HG02943 (cell line): ENCODE data around the gene SLC39A12.

ENCODE experiments used
- ATAC-seq: cut with Tn5 transposase; IDR thresholded peaks from one replicate; pipeline ENCODE4 v1.9.1; 2021; ENCODE audit warnings: mild to moderate bottlenecking, low read depth, moderate library complexity; ENCODE audit not compliant: unreplicated experiment

Gene SLC39A12

GRCh38 chr10:18043148-18044006, 91.7 kb downstream of the SLC39A12 start:
- ATAC-seq = no peak

GRCh38 chr10:18044976-18045720, 93.4 kb downstream of the SLC39A12 start:
- no peak for ATAC-seq

- ATAC-seq = no peak
Observed at GRCh38 chr10:18056583-18056982, 104.9 kb downstream of the SLC39A12 start.

GRCh38 chr10:18059826-18060559, 108.3 kb downstream of the SLC39A12 start:
- no peak for ATAC-seq

GRCh38 chr10:18066947-18067346, 115.2 kb downstream of the SLC39A12 start:
- ATAC-seq = no peak

- ATAC-seq = no peak
Observed at GRCh38 chr10:18068401-18068800, 116.7 kb downstream of the SLC39A12 start.

- ATAC-seq = no peak
Observed at GRCh38 chr10:18071591-18071990, 119.9 kb downstream of the SLC39A12 start.

- ATAC-seq = no peak
Observed at GRCh38 chr10:18073314-18073713, 121.6 kb downstream of the SLC39A12 start.

GRCh38 chr10:18075881-18076280, 124.2 kb downstream of the SLC39A12 start:
- no peak for ATAC-seq

GRCh38 chr10:18079665-18080295, 128.1 kb downstream of the SLC39A12 start:
- ATAC-seq = no peak

GRCh38 chr10:18082381-18082780, 130.7 kb downstream of the SLC39A12 start:
- ATAC-seq = no peak

- ATAC-seq = no peak
Observed at GRCh38 chr10:18085855-18086254, 134.1 kb downstream of the SLC39A12 start.

- no peak for ATAC-seq
Observed at GRCh38 chr10:18086746-18087145, 135.0 kb downstream of the SLC39A12 start.

- ATAC-seq = no peak
Observed at GRCh38 chr10:18087355-18087754, 135.6 kb downstream of the SLC39A12 start.
